ENCODE measurements around the gene TREM1.

DNA sequence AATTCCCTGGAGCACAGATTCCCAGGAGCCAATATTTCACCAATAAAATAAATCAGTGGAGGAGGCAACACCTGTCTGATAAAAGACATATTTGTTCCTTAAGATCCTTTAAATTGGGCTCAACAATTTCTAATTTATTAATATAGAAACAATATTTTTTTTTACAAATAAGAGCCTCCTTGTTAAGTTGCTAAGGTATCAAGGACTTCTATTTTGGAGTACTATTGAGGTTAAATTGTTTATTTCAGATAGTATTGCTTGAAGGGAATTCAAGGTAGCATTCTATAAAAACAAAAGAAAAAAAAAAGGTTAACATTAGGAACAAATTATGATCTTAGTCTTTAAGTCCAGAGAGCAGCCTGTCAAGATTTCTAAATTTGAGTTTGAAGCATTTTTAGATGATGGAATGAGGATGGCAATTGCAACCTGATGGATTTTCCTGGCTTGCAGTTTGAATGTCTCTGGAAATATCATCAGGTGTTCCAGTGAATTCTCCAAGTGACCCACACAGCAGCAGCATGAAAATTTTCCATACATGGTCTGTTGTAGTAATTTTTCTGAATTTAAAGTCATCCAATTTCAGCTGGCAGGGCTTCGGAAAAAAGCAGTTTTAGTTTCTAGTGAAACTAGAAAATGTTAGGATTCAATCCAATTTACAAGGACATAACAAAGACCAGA lies 29.6 kb upstream of the TREM1 start:
- TF ChIP-seq, protein P1, sequence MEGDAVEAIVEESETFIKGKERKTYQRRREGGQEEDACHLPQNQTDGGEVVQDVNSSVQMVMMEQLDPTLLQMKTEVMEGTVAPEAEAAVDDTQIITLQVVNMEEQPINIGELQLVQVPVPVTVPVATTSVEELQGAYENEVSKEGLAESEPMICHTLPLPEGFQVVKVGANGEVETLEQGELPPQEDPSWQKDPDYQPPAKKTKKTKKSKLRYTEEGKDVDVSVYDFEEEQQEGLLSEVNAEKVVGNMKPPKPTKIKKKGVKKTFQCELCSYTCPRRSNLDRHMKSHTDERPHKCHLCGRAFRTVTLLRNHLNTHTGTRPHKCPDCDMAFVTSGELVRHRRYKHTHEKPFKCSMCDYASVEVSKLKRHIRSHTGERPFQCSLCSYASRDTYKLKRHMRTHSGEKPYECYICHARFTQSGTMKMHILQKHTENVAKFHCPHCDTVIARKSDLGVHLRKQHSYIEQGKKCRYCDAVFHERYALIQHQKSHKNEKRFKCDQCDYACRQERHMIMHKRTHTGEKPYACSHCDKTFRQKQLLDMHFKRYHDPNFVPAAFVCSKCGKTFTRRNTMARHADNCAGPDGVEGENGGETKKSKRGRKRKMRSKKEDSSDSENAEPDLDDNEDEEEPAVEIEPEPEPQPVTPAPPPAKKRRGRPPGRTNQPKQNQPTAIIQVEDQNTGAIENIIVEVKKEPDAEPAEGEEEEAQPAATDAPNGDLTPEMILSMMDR (IDR thresholded peaks at IDR 0.05): no peak
- no peak for TF ChIP-seq POLR2A (IDR thresholded peaks at IDR 0.05)
